A673 (cell line): ENCODE results near the gene IQCH. TPM values are rescaled to one million over a fixed set of nuclear protein-coding genes. Genes with fewer than 3 reads are reported as not detected.

ENCODE experiments used
- BruUV-seq: library from RNA; stranded (reverse); fragments of 400-500 nt; replicated peaks from 2 replicates; lab custom pipeline; 2021; lab: Mats Ljungman, UMichigan
- CTCF ChIA-PET: fragments of 300-600 bp; sonication (Branson Sonifier 250); formaldehyde crosslinking; loops from one replicate; lab custom pipeline; 2022; ENCODE audit warnings: antibody characterized with exemption; lab: Charles Lee
- POLR2A ChIA-PET: fragments of 300-600 bp; sonication (Branson Sonifier 250); formaldehyde crosslinking; loops from one replicate; lab custom pipeline; 2022; ENCODE audit warnings: antibody characterized with exemption; ENCODE audit not compliant: low non-redundant PET; lab: Charles Lee
- DNase-seq: peaks from one replicate; pipeline ENCODE4 v3.0.0-alpha.2; 2015; ENCODE audit warnings: low spot score
- H3K27ac ChIP-seq: fragments of 200-600 bp; sonication (generic); 2 replicates; pipeline ENCODE4 v1.5.1; 2016; ENCODE audit warnings: mixed run types, low read depth, mild to moderate bottlenecking, mixed read lengths, antibody characterized with exemption, low read length; ENCODE audit not compliant: poor library complexity, severe bottlenecking
- H3K27me3 ChIP-seq: fragments of 200-600 bp; sonication (generic); replicated peaks from 2 replicates; pipeline ENCODE4 v1.6.1; 2017; ENCODE audit warnings: mixed run types, low read depth, mild to moderate bottlenecking, mixed read lengths, antibody characterized with exemption, low read length; ENCODE audit not compliant: insufficient read depth, poor library complexity
- H3K36me3 ChIP-seq: fragments of 200-600 bp; sonication (generic); 2 replicates; pipeline ENCODE4 v1.6.1; 2016; ENCODE audit warnings: mixed run types, mild to moderate bottlenecking, mixed read lengths, antibody characterized with exemption, low read length; ENCODE audit not compliant: insufficient read depth, poor library complexity, severe bottlenecking
- H3K4me1 ChIP-seq: fragments of 200-600 bp; sonication (generic); 2 replicates; pipeline ENCODE4 v1.6.1; 2017; ENCODE audit warnings: mixed run types, mild to moderate bottlenecking, mixed read lengths, antibody characterized with exemption, low read length; ENCODE audit not compliant: insufficient read depth, poor library complexity, severe bottlenecking
- H3K4me3 ChIP-seq: fragments of 200-600 bp; sonication (generic); 2 replicates; pipeline ENCODE4 v1.5.1; 2016; ENCODE audit warnings: low read depth, mixed run types, mild to moderate bottlenecking, mixed read lengths, low read length; ENCODE audit not compliant: poor library complexity, severe bottlenecking
- H3K9me3 ChIP-seq: fragments of 200-600 bp; sonication (generic); 2 replicates; pipeline ENCODE4 v1.6.1; 2016; ENCODE audit warnings: mixed run types, low read depth, mild to moderate bottlenecking, mixed read lengths, antibody characterized with exemption, low read length; ENCODE audit not compliant: poor library complexity, severe bottlenecking
- CTCF ChIP-seq: fragments of 300-800, 200-600 bp; sonication (generic); conservative IDR thresholded peaks from 2 replicates; pipeline ENCODE4 v1.5.1; 2017; ENCODE audit warnings: low read depth, mild to moderate bottlenecking, antibody characterized with exemption, low read length, moderate library complexity, mixed read lengths
- EZH2 ChIP-seq: fragments of 200-600 bp; sonication (generic); IDR thresholded peaks from 2 replicates; pipeline ENCODE4 v1.6.1; 2017; ENCODE audit warnings: borderline replicate concordance, low read depth, mild to moderate bottlenecking, mixed read lengths, antibody characterized with exemption, low read length; ENCODE audit not compliant: poor library complexity, severe bottlenecking
- intact Hi-C: fragments of 100-400 bp; cut with micrococcal nuclease; formaldehyde crosslinking; loops from one replicate; pipeline ENCODE4 v1.10.0; 2022; ENCODE audit not compliant: unreplicated experiment
- total RNA-seq: library from RNA; stranded (reverse); gene quantifications from 2 replicates; pipeline ENCODE4 v1.2.3, GENCODE V29; 2021

The IQCH gene
- total RNA-seq, 1 experiment from 2014 or later: 1.7 TPM

DNA sequence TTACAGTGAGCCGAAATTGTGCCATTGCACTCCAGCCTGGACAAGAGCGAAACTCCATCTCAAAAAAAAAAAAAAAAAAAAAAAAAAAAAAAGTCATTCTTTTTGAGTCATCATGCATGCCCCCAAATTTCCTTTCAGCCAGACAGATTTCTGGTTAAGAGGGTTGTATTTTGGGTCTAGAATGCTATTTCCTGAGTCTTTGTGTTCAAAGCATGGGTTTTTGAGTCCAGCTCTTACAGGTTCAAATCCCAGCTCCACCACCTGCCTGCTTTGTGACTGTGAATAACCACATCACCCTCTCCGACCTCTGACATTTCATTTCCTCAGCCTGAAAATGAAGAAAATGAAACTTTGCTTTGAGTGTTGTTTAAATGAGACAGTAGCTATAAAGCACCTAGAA, 257.0 kb downstream of the IQCH start:
- H3K4me3 ChIP-seq: no peak overlapping the region
- no TSS peak for BruUV-seq
- no peaks in the 10 kb centered on the region for H3K4me1 ChIP-seq
- POLR2A ChIA-PET: no interaction called here
- TF ChIP-seq CTCF (no peak), EZH2 (no peak)
- CTCF ChIA-PET: no interaction called here
- H3K27me3 ChIP-seq: no peaks in the 10 kb centered on the region
- intact Hi-C loops: no loop called here
- no peak for DNase-seq
- no peaks in the 10 kb centered on the region for H3K9me3 ChIP-seq
- no peak overlapping the region for H3K27ac ChIP-seq
- H3K36me3 ChIP-seq: no peaks in the 10 kb centered on the region

- H3K36me3 ChIP-seq: no peaks in the 10 kb centered on the region
- no peak for DNase-seq
- ChIA-PET CTCF (no interaction called here), POLR2A (no interaction called here)
- H3K4me3 ChIP-seq: no peak overlapping the region
- H3K27ac ChIP-seq: no peak overlapping the region
- no TSS peak for BruUV-seq
- H3K9me3 ChIP-seq: no peaks in the 10 kb centered on the region
- intact Hi-C loops: no loop called here
- no peaks in the 10 kb centered on the region for H3K4me1 ChIP-seq
- TF ChIP-seq CTCF (no peak), EZH2 (no peak)
- H3K27me3 ChIP-seq: no peaks in the 10 kb centered on the region
Observed at GRCh38 chr15:67512140-67512539, 257.6 kb downstream of the IQCH start.

DNA sequence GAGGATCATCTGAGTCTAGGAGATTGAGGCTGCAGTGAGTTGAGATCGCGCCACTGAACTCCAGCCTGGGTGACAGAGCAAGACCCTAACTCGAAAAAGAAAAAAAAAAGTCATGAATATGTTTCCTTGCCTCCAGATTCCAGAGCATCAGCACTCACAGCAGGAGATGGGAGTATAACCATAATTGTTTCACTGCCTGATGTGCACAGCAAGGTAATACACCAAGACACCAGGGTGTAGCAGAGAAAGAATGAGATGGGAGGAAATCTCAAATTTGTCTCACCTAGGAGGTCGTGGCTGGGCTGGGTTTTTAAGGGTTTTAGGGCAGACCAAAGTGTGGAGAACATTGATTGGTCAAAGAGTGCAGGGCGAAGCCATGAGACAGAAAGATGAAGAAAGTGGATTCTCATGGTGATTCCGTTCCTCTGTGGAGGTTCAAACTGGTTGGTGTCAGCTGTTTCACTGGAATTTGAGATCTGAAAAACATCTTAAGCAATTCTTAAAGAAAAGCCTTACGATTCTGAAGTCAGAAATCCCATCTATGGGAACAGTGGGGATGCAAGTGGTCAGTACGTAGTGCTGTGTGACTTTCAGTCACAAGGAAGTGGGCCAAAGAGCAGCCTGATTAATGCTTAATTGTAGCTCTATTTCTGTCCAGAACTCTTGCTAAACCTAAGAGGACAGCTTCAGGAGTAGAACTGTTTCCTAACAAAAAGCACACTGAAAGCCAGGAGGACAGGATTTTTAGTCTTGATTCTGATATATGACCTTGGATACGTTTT, 258.5 kb downstream of the IQCH start:
- TF ChIP-seq EZH2: no peak
- TF ChIP-seq CTCF: no peak
- no TSS peak for BruUV-seq
- no peak for DNase-seq
- intact Hi-C loops: no loop called here
- H3K9me3 ChIP-seq: no peaks in the 10 kb centered on the region
- no peak overlapping the region for H3K4me3 ChIP-seq
- H3K27me3 ChIP-seq: no peaks in the 10 kb centered on the region
- ChIA-PET POLR2A (no interaction called here), CTCF (no interaction called here)
- H3K27ac ChIP-seq: no peak overlapping the region
- no peaks in the 10 kb centered on the region for H3K4me1 ChIP-seq
- no peaks in the 10 kb centered on the region for H3K36me3 ChIP-seq
